Glutamatergic neuron (in vitro differentiated cells): ENCODE results near the gene PCED1B. TPM values are rescaled to one million over a fixed set of nuclear protein-coding genes. Genes with fewer than 3 reads are reported as not detected.
"Not testable (repeated sequence)": the region's sequence is repeated elsewhere in the genome, so short reads cannot be mapped to it uniquely, and the experiment has no call there.

Experiments used
- DNase-seq: peaks from one replicate; pipeline ENCODE4 v3.0.0; 2022
- H3K27ac Mint-ChIP-seq: one replicate; pipeline ENCODE4 v1.8.0; 2020; ENCODE audit warnings: mild to moderate bottlenecking, mixed read lengths, inconsistent platforms; ENCODE audit not compliant: unreplicated experiment
- H3K27me3 Mint-ChIP-seq: one replicate; pipeline ENCODE4 v1.8.0; 2020; ENCODE audit warnings: mild to moderate bottlenecking, moderate library complexity, mixed read lengths, inconsistent platforms; ENCODE audit not compliant: unreplicated experiment
- H3K36me3 Mint-ChIP-seq: one replicate; pipeline ENCODE4 v1.8.0; 2020; ENCODE audit warnings: mild to moderate bottlenecking, mixed read lengths, inconsistent platforms; ENCODE audit not compliant: unreplicated experiment
- H3K4me1 Mint-ChIP-seq: one replicate; pipeline ENCODE4 v1.8.0; 2020; ENCODE audit warnings: mild to moderate bottlenecking, low read depth, mixed read lengths, inconsistent platforms; ENCODE audit not compliant: unreplicated experiment
- H3K4me3 Mint-ChIP-seq: one replicate; pipeline ENCODE4 v1.8.0; 2020; ENCODE audit warnings: mild to moderate bottlenecking, mixed read lengths, inconsistent platforms; ENCODE audit not compliant: unreplicated experiment
- H3K9me3 Mint-ChIP-seq: one replicate; pipeline ENCODE4 v1.8.0; 2020; ENCODE audit warnings: mild to moderate bottlenecking, moderate library complexity, mixed read lengths, inconsistent platforms; ENCODE audit not compliant: unreplicated experiment
- total RNA-seq: library from RNA; stranded (reverse); fragmentation: NEBNext Ultra II Directional; extraction: Animal tissue kit (Norgen Biotek cat#: 25700); gene quantifications from one replicate; pipeline ENCODE4 v1.2.1, GENCODE V29; 2021; ENCODE audit not compliant: unreplicated experiment
- TF ChIP-seq, protein P1 (sequence below): fragments of 200-600 bp; sonication (generic); IDR thresholded peaks from one replicate; pipeline ENCODE4 v1.5.0; 2021; ENCODE audit not compliant: partially characterized antibody, unreplicated experiment

PCED1B gene
- total RNA-seq, 1 donor from 2014 or later = 0.27 TPM

DNA sequence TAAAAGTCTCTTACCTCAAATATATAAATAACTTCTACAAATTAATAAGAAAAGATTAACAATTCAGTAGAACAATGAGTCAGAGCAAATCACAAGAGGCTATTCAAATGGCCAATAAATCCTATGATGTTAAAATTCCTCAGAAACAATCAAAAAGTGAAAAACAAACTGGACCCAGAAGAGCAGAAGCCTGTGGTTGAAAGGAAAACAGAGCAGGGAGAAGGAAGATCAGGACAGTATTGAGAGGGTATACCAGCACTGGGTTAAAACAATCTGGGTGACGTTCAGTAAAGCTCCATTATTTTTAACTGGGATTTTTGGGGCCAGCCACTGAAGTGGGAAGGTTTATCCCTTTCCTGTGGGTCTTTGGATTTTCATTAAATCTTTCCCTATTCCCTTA, 39.7 kb upstream of the PCED1B start:
- no peaks in the 10 kb centered on the region for H3K36me3 Mint-ChIP-seq
- H3K27ac Mint-ChIP-seq = no peak overlapping the region
- no peak overlapping the region for H3K4me3 Mint-ChIP-seq

DNA sequence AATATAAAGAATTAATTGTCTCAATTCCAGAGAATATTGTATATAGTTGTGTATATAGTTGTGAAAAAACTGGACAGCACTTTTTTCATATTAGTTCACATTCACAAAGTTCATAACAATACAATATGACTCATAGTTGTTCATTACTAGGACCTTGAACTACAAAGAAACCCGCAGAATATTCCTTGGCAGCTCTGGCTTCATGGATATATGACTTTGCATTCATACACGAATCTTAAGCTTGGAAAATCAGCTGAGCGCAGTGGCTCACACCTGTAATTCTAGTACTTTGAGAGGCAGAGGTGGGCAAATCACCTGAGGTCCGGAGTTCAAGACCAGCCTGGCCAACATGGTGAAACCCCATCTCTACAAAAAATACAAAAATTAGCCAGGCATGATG, 38.1 kb upstream of the PCED1B start:
- Mint-ChIP-seq H3K9me3 (peaks cover 2% of the 10 kb centered on the region), H3K4me1 (no peaks in the 10 kb centered on the region), H3K4me3 (no peak overlapping the region), H3K27me3 (no peaks in the 10 kb centered on the region), H3K27ac (no peak overlapping the region), H3K36me3 (no peaks in the 10 kb centered on the region)
- DNase-seq = no peak
- TF ChIP-seq, protein P1, sequence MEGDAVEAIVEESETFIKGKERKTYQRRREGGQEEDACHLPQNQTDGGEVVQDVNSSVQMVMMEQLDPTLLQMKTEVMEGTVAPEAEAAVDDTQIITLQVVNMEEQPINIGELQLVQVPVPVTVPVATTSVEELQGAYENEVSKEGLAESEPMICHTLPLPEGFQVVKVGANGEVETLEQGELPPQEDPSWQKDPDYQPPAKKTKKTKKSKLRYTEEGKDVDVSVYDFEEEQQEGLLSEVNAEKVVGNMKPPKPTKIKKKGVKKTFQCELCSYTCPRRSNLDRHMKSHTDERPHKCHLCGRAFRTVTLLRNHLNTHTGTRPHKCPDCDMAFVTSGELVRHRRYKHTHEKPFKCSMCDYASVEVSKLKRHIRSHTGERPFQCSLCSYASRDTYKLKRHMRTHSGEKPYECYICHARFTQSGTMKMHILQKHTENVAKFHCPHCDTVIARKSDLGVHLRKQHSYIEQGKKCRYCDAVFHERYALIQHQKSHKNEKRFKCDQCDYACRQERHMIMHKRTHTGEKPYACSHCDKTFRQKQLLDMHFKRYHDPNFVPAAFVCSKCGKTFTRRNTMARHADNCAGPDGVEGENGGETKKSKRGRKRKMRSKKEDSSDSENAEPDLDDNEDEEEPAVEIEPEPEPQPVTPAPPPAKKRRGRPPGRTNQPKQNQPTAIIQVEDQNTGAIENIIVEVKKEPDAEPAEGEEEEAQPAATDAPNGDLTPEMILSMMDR = no peak

More for the DNA sequence above, 39.7 kb upstream of the PCED1B start:
- H3K27me3 Mint-ChIP-seq = no peaks in the 10 kb centered on the region
- H3K9me3 Mint-ChIP-seq = peaks cover 2% of the 10 kb centered on the region
- H3K4me1 Mint-ChIP-seq = no peaks in the 10 kb centered on the region
- DNase-seq = no peak
- TF ChIP-seq, protein P1 = no peak

DNA sequence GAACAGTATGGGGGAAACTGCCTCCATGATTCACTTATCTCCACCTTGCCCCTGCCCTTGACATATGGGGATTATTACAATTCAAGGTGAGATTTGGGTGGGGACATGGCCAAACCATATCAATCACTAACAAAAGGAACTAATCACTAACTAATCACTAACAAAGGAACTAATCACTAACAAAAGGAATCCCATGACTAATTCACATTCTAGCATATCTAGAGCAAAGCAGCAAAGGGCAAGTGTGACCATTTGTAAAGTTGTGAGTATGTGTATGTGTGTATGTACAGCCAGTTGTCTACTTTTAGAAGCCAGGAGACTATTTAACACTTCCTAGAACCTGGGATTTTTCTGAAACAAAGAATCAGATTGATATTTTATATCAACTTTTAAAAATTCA, 30.9 kb upstream of the PCED1B start:
- H3K36me3 Mint-ChIP-seq = no peaks in the 10 kb centered on the region
- H3K9me3 Mint-ChIP-seq = peaks cover 2% of the 10 kb centered on the region
- no peak overlapping the region for H3K27ac Mint-ChIP-seq
- TF ChIP-seq, protein P1 = no peak
- no peaks in the 10 kb centered on the region for H3K4me1 Mint-ChIP-seq
- no peaks in the 10 kb centered on the region for H3K27me3 Mint-ChIP-seq
- H3K4me3 Mint-ChIP-seq = no peak overlapping the region
- no peak for DNase-seq

DNA sequence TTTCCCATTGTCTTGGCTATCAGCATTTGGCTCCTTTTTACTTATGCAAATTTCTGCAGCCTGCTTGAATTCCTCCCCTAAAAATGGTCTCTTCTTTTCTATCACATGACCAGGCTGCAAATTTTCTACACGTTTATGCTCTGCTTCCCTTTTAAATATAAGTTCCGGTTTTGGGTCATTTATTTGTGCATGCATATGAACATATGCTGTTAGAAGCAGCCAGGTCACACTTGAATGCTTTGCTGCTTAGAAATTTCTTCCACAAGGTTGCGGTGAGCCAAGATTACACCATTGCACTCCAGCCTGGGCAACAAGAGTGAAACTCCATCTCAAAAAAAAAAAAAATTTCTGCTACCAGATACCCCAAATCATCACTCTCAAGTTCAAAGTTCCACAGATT, 28.1 kb upstream of the PCED1B start:
- not testable (repeated sequence) for DNase-seq, H3K9me3 Mint-ChIP-seq, H3K4me3 Mint-ChIP-seq, H3K27me3 Mint-ChIP-seq, H3K27ac Mint-ChIP-seq, H3K4me1 Mint-ChIP-seq, H3K36me3 Mint-ChIP-seq

DNA sequence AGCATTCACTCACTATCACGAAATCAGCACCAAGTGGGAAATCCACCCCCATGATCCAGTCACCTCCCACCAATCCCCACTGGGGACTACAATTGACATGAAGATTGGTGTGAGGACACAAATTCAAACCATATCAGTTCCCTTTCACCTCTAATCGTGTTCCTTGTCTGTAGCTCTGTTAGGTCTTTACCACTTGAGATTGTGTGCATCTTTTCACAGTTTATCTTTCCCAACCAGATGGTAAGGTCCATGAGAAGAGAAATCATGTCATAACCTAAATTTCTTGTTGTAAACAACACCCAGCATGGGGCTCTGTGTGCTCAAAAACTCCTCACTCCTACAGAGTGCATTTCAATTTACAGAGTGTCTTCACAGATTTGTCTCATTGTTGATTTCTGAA, 27.1 kb upstream of the PCED1B start:
- Mint-ChIP-seq H3K27me3 (peaks cover 2% of the 10 kb centered on the region), H3K36me3 (peaks cover 6% of the 10 kb centered on the region), H3K27ac (no peak overlapping the region), H3K4me1 (no peaks in the 10 kb centered on the region), H3K4me3 (no peak overlapping the region), H3K9me3 (peaks cover 8% of the 10 kb centered on the region)
- TF ChIP-seq, protein P1 = no peak
- no peak for DNase-seq

DNA sequence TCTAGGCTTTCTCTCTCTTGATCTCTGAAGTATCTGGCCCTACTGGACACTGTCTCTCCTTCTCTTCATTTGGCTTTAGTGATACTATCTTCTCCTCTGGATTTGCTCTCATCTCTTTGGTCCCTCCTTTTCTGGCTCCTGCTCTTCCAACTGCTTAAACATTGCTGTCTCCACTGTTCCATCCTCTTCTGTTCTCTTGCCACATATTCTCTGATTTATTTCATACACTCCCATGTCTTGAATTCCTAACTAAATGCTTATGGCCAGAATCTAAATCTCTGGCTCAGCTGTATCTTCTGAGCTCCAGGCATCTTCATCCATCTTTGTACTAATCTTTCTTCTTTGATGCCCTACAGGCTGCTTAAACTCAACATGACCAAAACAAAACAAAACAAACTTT, 25.5 kb upstream of the PCED1B start:
- no peak overlapping the region for H3K4me3 Mint-ChIP-seq
- H3K27ac Mint-ChIP-seq = no peak overlapping the region
- H3K9me3 Mint-ChIP-seq = peaks cover 8% of the 10 kb centered on the region
- no peaks in the 10 kb centered on the region for H3K4me1 Mint-ChIP-seq
- no peak for DNase-seq
- TF ChIP-seq, protein P1 = no peak
- H3K27me3 Mint-ChIP-seq = peaks cover 2% of the 10 kb centered on the region
- H3K36me3 Mint-ChIP-seq = peaks cover 11% of the 10 kb centered on the region
